HCT116 (cell line): ENCODE measurements around the gene SLC22A23. TPM values are rescaled to one million over a fixed set of nuclear protein-coding genes. Genes with fewer than 3 reads are reported as not detected.

ENCODE experiments used
- ATAC-seq: fragments of 200-7000 bp; cut with Tn5 transposase; 2 replicates; pipeline ENCODE4 v1.9.1; 2020; ENCODE audit warnings: mild to moderate bottlenecking, moderate library complexity
- BruUV-seq: library from RNA; stranded (reverse); fragments of 400-500 nt; replicated peaks from 2 replicates; lab custom pipeline; 2021; lab: Mats Ljungman, UMichigan
- CTCF ChIA-PET: fragments of 300-600 bp; sonication (Branson Sonifier 250); formaldehyde crosslinking; loops from one replicate; lab custom pipeline; 2021; ENCODE audit warnings: antibody characterized with exemption; lab: Charles Lee
- POLR2A ChIA-PET: fragments of 300-600, 350-600 bp; sonication (Branson Sonifier 250); formaldehyde crosslinking; loops from one replicate; lab custom pipeline; 2021; ENCODE audit warnings: antibody characterized with exemption; lab: Charles Lee
- RAD21 ChIA-PET, 2 experiments: fragments of 300-600 bp; sonication (Branson Sonifier 250); formaldehyde crosslinking; loops; one replicate each; lab custom pipeline; 2023; ENCODE audit warnings: low total read pairs in 2 of 2; ENCODE audit not compliant: uncharacterized antibody in 2 of 2, unreplicated experiment in 2 of 2, low non-redundant PET in 1 of 2; lab: Charles Lee
- DNase-seq: peaks from one replicate; pipeline ENCODE4 v3.0.0-alpha.2; 2010; ENCODE audit warnings: low read depth, low spot score
- H2AFZ ChIP-seq: fragments of 200-600 bp; shearing (Covaris generic), sonication (generic); 2 replicates; pipeline ENCODE4 v1.6.1; 2017; ENCODE audit warnings: low read depth, mixed run types, mixed read lengths, antibody characterized with exemption, low read length; ENCODE audit not compliant: poor library complexity, severe bottlenecking
- H3K27ac ChIP-seq: 2 replicates; pipeline ENCODE4 v1.5.1; 2012; ENCODE audit warnings: low read depth, low read length
- H3K27me3 ChIP-seq: fragments of 200-600 bp; sonication (generic); 2 replicates; pipeline ENCODE4 v1.6.1; 2016; ENCODE audit warnings: mixed run types, low read length, mixed read lengths; ENCODE audit not compliant: insufficient read depth
- H3K36me3 ChIP-seq, 2 experiments: fragments of 200-500 bp in 1 of 2; fragments of 200-600 bp in 1 of 2; sonication (Bioruptor generic) in 1 of 2; sonication (generic) in 1 of 2; 2 replicates each; pipeline versions ENCODE4 v1.5.1 to v1.6.1; 2014 to 2016; ENCODE audit warnings: low read length in 2 of 2, inconsistent platforms in 1 of 2, mixed read lengths in 1 of 2, mixed run types in 1 of 2; ENCODE audit not compliant: insufficient read depth in 2 of 2, control insufficient read depth in 1 of 2
- H3K4me1 ChIP-seq, 2 experiments: fragments of 200-600 bp in 1 of 2; sonication (generic) in 1 of 2; 2 replicates each; pipeline versions ENCODE4 v1.5.1 to v1.6.1; 2012 to 2017; ENCODE audit warnings: low read length in 2 of 2, inconsistent platforms in 1 of 2, mild to moderate bottlenecking in 1 of 2, mixed read lengths in 1 of 2, mixed run types in 1 of 2, moderate library complexity in 1 of 2; ENCODE audit not compliant: insufficient read depth in 2 of 2, control insufficient read depth in 1 of 2
- H3K4me2 ChIP-seq: fragments of 200-600 bp; sonication (generic); 2 replicates; pipeline ENCODE4 v1.6.1; 2017; ENCODE audit warnings: mixed run types, low read length, mixed read lengths
- H3K4me3 ChIP-seq, 2 experiments: fragments of 200-600 bp in 1 of 2; sonication (generic) in 1 of 2; replicated peaks in 1 of 2; 2 replicates each; pipeline ENCODE4 v1.5.1; 2011 to 2016; ENCODE audit warnings: low read length in 2 of 2, control low read depth in 1 of 2, low read depth in 1 of 2, mild to moderate bottlenecking in 1 of 2, mixed read lengths in 1 of 2, mixed run types in 1 of 2
- H3K79me2 ChIP-seq: fragments of 200-600 bp; sonication (generic); 2 replicates; pipeline ENCODE4 v1.6.1; 2017; ENCODE audit warnings: mild to moderate bottlenecking, mixed run types, low read length, moderate library complexity, mixed read lengths; ENCODE audit not compliant: insufficient read depth
- H3K9ac ChIP-seq: fragments of 200-600 bp; sonication (generic); 2 replicates; pipeline ENCODE4 v1.6.1; 2016; ENCODE audit warnings: low read length, mixed read lengths
- H3K9me2 ChIP-seq: fragments of 200-600 bp; sonication (generic), shearing (Covaris generic); 2 replicates; pipeline ENCODE4 v1.6.1; 2017; ENCODE audit warnings: mixed run types, mild to moderate bottlenecking, moderate library complexity; ENCODE audit not compliant: insufficient read depth
- H3K9me3 ChIP-seq, 2 experiments: fragments of 200-500 bp in 1 of 2; fragments of 200-600 bp in 1 of 2; sonication (Bioruptor generic) in 1 of 2; sonication (generic) in 1 of 2; 2 replicates each; pipeline ENCODE4 v1.6.1; 2014 to 2017; ENCODE audit warnings: low read length in 2 of 2, mixed read lengths in 2 of 2, inconsistent platforms in 1 of 2, low read depth in 1 of 2, mild to moderate bottlenecking in 1 of 2, mixed run types in 1 of 2, moderate library complexity in 1 of 2; ENCODE audit not compliant: control insufficient read depth in 1 of 2, insufficient read depth in 1 of 2
- H4K20me1 ChIP-seq: fragments of 200-600 bp; sonication (generic), shearing (Covaris generic); 2 replicates; pipeline ENCODE4 v1.6.1; 2017; ENCODE audit warnings: mixed run types, mild to moderate bottlenecking, moderate library complexity; ENCODE audit not compliant: insufficient read depth
- CBX3 ChIP-seq: IDR thresholded peaks from 2 replicates; pipeline ENCODE4 v1.6.1; 2012; ENCODE audit warnings: low read depth
- CEBPB ChIP-seq: IDR thresholded peaks from 2 replicates; pipeline ENCODE4 v1.6.1; 2012; ENCODE audit warnings: low read depth
- EZH2 ChIP-seq: fragments of 200-600 bp; sonication (generic); IDR thresholded peaks from 2 replicates; pipeline ENCODE4 v1.6.1; 2017; ENCODE audit warnings: antibody characterized with exemption, mixed run types
- EZH2phosphoT487 ChIP-seq: fragments of 200-600 bp; IDR thresholded peaks from 2 replicates; pipeline ENCODE4 v1.6.1; 2018; ENCODE audit warnings: antibody characterized with exemption, borderline replicate concordance
- JUND ChIP-seq: IDR thresholded peaks from 2 replicates; pipeline ENCODE4 v1.6.1; 2012
- SP1 ChIP-seq: IDR thresholded peaks from 2 replicates; pipeline ENCODE4 v1.6.1; 2012; ENCODE audit warnings: low read depth
- SRF ChIP-seq: IDR thresholded peaks from 2 replicates; pipeline ENCODE4 v1.6.1; 2012; ENCODE audit warnings: low read depth
- TCF7L2 ChIP-seq: IDR thresholded peaks from 2 replicates; pipeline ENCODE4 v1.7.0; 2011; ENCODE audit warnings: borderline replicate concordance, inconsistent platforms; ENCODE audit not compliant: insufficient read depth, insufficient read length; ENCODE audit errors: extremely low read depth
- ZNF274 ChIP-seq: fragments of 200-500 bp; sonication (Bioruptor generic); IDR thresholded peaks from 2 replicates; pipeline ENCODE4 v1.6.1; 2014; ENCODE audit warnings: mild to moderate bottlenecking, low read depth, low read length, inconsistent platforms
- intact Hi-C: fragments of 100-400 bp; cut with micrococcal nuclease; formaldehyde crosslinking; loops from 2 replicates; pipeline ENCODE4 v1.10.0; 2022
- total RNA-seq: library from RNA; stranded (reverse); gene quantifications from one replicate; pipeline ENCODE4 v1.2.1, GENCODE V29; 2021; ENCODE audit not compliant: unreplicated experiment
- TF ChIP-seq, protein P1 (sequence below): IDR thresholded peaks from 2 replicates; pipeline ENCODE4 v1.6.1; 2011; ENCODE audit warnings: mild to moderate bottlenecking, low read length, moderate library complexity; ENCODE audit not compliant: insufficient replicate concordance; ENCODE audit errors: extremely low read depth
- TF ChIP-seq, protein P2 (sequence below): IDR thresholded peaks from 2 replicates; pipeline ENCODE4 v1.6.1; 2012; ENCODE audit warnings: low read depth
- TF ChIP-seq, protein P3 (sequence below): IDR thresholded peaks from 2 replicates; pipeline ENCODE4 v1.6.1; 2012
- TF ChIP-seq, protein P4 (sequence below): IDR thresholded peaks from 2 replicates; pipeline ENCODE4 v1.6.1; 2012

The SLC22A23 gene
- total RNA-seq, 1 experiment from 2014 or later = 11.5 TPM

DNA sequence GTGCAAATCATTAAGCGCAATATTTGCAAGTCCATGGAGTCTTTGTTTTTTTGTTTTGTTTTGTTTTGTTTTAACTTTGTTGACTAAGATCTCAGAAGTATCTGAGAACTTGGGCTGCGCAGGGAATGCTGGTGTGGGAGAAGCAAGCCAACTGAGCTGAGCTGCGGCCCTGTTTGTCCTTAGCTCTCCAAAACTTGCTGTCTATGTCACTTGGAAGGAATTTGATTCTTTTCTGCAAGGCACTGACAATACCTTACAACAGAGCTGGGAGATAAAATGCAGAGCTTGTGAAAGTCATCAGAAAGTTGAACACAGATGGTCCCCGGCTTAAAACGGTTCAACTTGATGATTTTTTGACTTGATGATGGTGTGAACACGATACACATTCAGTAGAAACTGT is 5.4 kb downstream of the SLC22A23 start (continued):
- TF ChIP-seq, protein P1, sequence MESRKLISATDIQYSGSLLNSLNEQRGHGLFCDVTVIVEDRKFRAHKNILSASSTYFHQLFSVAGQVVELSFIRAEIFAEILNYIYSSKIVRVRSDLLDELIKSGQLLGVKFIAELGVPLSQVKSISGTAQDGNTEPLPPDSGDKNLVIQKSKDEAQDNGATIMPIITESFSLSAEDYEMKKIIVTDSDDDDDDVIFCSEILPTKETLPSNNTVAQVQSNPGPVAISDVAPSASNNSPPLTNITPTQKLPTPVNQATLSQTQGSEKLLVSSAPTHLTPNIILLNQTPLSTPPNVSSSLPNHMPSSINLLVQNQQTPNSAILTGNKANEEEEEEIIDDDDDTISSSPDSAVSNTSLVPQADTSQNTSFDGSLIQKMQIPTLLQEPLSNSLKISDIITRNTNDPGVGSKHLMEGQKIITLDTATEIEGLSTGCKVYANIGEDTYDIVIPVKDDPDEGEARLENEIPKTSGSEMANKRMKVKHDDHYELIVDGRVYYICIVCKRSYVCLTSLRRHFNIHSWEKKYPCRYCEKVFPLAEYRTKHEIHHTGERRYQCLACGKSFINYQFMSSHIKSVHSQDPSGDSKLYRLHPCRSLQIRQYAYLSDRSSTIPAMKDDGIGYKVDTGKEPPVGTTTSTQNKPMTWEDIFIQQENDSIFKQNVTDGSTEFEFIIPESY = no peak
- TF ChIP-seq, protein P2, sequence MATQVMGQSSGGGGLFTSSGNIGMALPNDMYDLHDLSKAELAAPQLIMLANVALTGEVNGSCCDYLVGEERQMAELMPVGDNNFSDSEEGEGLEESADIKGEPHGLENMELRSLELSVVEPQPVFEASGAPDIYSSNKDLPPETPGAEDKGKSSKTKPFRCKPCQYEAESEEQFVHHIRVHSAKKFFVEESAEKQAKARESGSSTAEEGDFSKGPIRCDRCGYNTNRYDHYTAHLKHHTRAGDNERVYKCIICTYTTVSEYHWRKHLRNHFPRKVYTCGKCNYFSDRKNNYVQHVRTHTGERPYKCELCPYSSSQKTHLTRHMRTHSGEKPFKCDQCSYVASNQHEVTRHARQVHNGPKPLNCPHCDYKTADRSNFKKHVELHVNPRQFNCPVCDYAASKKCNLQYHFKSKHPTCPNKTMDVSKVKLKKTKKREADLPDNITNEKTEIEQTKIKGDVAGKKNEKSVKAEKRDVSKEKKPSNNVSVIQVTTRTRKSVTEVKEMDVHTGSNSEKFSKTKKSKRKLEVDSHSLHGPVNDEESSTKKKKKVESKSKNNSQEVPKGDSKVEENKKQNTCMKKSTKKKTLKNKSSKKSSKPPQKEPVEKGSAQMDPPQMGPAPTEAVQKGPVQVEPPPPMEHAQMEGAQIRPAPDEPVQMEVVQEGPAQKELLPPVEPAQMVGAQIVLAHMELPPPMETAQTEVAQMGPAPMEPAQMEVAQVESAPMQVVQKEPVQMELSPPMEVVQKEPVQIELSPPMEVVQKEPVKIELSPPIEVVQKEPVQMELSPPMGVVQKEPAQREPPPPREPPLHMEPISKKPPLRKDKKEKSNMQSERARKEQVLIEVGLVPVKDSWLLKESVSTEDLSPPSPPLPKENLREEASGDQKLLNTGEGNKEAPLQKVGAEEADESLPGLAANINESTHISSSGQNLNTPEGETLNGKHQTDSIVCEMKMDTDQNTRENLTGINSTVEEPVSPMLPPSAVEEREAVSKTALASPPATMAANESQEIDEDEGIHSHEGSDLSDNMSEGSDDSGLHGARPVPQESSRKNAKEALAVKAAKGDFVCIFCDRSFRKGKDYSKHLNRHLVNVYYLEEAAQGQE = no peak
- TF ChIP-seq, protein P3, sequence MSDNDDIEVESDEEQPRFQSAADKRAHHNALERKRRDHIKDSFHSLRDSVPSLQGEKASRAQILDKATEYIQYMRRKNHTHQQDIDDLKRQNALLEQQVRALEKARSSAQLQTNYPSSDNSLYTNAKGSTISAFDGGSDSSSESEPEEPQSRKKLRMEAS = no peak

DNA sequence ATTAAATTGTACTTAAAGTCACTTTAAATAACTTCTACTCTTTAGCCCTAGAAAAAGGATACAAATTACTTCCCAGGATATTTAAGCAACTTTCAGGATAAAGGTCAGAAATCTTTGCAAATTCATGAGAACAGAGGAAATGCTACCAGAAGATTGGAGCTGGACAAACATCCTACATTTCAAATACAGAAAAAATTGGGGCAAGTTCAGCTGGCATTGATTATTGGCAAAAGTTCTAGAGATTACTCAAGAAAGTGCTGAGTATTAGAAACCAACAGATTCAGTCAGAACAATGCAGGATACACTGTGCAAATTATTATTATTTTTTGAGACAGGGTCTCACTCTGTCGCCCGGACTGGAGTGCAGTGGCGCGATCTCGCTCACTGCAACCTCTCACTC is 6.0 kb downstream of the SLC22A23 start:
- RAD21 ChIA-PET = no interaction called here

More for the DNA sequence above, 6.0 kb downstream of the SLC22A23 start:
- H3K79me2 ChIP-seq = peaks cover 18% of the 10 kb centered on the region
- no peak overlapping the region for H3K9ac ChIP-seq
- DNase-seq (no peak), ATAC-seq (no peak)
- POLR2A ChIA-PET = no interaction called here
- CTCF ChIA-PET = no interaction called here
- intact Hi-C loops = no loop called here
- H4K20me1 ChIP-seq = no peaks in the 10 kb centered on the region
- no TSS peak for BruUV-seq
- H3K4me2 ChIP-seq = no peak overlapping the region
- H3K36me3 ChIP-seq = 0 out of 4 replicates have a peak, but pooled peaks cover 0 to 3% of the 10 kb centered on the region in 2 experiments
- H2AFZ ChIP-seq = no peak overlapping the region
- H3K27ac ChIP-seq = no peak overlapping the region
- TF ChIP-seq TCF7L2 (no peak), JUND (no peak), SRF (no peak), CBX3 (no peak), ZNF274 (no peak), EZH2 (no peak), CEBPB (no peak), EZH2phosphoT487 (no peak), SP1 (no peak)
- TF ChIP-seq, protein P3 = no peak
- TF ChIP-seq, protein P1 = no peak
- TF ChIP-seq, protein P4, sequence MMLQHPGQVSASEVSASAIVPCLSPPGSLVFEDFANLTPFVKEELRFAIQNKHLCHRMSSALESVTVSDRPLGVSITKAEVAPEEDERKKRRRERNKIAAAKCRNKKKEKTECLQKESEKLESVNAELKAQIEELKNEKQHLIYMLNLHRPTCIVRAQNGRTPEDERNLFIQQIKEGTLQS = no peak
- H3K4me1 ChIP-seq = peaks cover 9 to 10% of the 10 kb centered on the region in 2 experiments
- no peaks in the 10 kb centered on the region for H3K9me2 ChIP-seq
- H3K27me3 ChIP-seq = no peaks in the 10 kb centered on the region
- no peaks in the 10 kb centered on the region for H3K9me3 ChIP-seq
- no peak overlapping the region for H3K4me3 ChIP-seq
